NCI-H128 (cell line): ENCODE data around the gene EIF2S2.

Experiments
- DNase-seq: peaks from one replicate; lab custom pipeline; 2025; ENCODE audit not compliant: unreplicated experiment; lab: John Stamatoyannopoulos, UW

The EIF2S2 gene

GRCh38 chr20:34122274-34122980, 10.4 kb upstream of the EIF2S2 start:
- DNase-seq = no peak

- no peak for DNase-seq
Measured at GRCh38 chr20:34120213-34120612, 8.2 kb upstream of the EIF2S2 start.

GRCh38 chr20:34115232-34115631, 3.2 kb upstream of the EIF2S2 start:
- no peak for DNase-seq

- DNase-seq = no peak
Measured at GRCh38 chr20:34114809-34115208, 2.8 kb upstream of the EIF2S2 start.

GRCh38 chr20:34112600-34113101, 608 bp upstream of the EIF2S2 start:
- DNase-seq = no peak

- DNase-seq = no peak
Measured at GRCh38 chr20:34110745-34111641, 1.1 kb downstream of the EIF2S2 start.

- DNase-seq = no peak
Measured at GRCh38 chr20:34110025-34110744, 1.9 kb downstream of the EIF2S2 start.

GRCh38 chr20:34109442-34109841, 2.6 kb downstream of the EIF2S2 start:
- no peak for DNase-seq

- DNase-seq = no peak
Measured at GRCh38 chr20:34108616-34109174, 3.3 kb downstream of the EIF2S2 start.

- DNase-seq = no peak
Measured at GRCh38 chr20:34105978-34106675, 5.9 kb downstream of the EIF2S2 start.

- DNase-seq = no peak
Measured at GRCh38 chr20:34104059-34104458, 8.0 kb downstream of the EIF2S2 start.

- no peak for DNase-seq
Measured at GRCh38 chr20:34102342-34102741, 9.7 kb downstream of the EIF2S2 start.

GRCh38 chr20:34100576-34100975, 11.5 kb downstream of the EIF2S2 start:
- DNase-seq = no peak

GRCh38 chr20:34099675-34100074, 12.4 kb downstream of the EIF2S2 start:
- DNase-seq = no peak

GRCh38 chr20:34098570-34098969, 13.5 kb downstream of the EIF2S2 start:
- DNase-seq = no peak

GRCh38 chr20:34096699-34097444, 15.2 kb downstream of the EIF2S2 start:
- no peak for DNase-seq

- DNase-seq = no peak
Measured at GRCh38 chr20:34095825-34096224, 16.2 kb downstream of the EIF2S2 start.

- DNase-seq = no peak
Measured at GRCh38 chr20:34093895-34094294, 18.1 kb downstream of the EIF2S2 start.

- no peak for DNase-seq
Measured at GRCh38 chr20:34091637-34092200, 20.3 kb downstream of the EIF2S2 start.
